Glutamatergic neuron (in vitro differentiated cells): Measurements from ENCODE around the gene DNMBP. TPM values are rescaled to one million over a fixed set of nuclear protein-coding genes. Genes with fewer than 3 reads are reported as not detected.

Experiments
- DNase-seq: peaks from one replicate; pipeline ENCODE4 v3.0.0; 2022
- H3K27ac Mint-ChIP-seq: one replicate; pipeline ENCODE4 v1.8.0; 2020; ENCODE audit warnings: mild to moderate bottlenecking, mixed read lengths, inconsistent platforms; ENCODE audit not compliant: unreplicated experiment
- H3K27me3 Mint-ChIP-seq: one replicate; pipeline ENCODE4 v1.8.0; 2020; ENCODE audit warnings: mild to moderate bottlenecking, moderate library complexity, mixed read lengths, inconsistent platforms; ENCODE audit not compliant: unreplicated experiment
- H3K36me3 Mint-ChIP-seq: one replicate; pipeline ENCODE4 v1.8.0; 2020; ENCODE audit warnings: mild to moderate bottlenecking, mixed read lengths, inconsistent platforms; ENCODE audit not compliant: unreplicated experiment
- H3K4me1 Mint-ChIP-seq: one replicate; pipeline ENCODE4 v1.8.0; 2020; ENCODE audit warnings: mild to moderate bottlenecking, low read depth, mixed read lengths, inconsistent platforms; ENCODE audit not compliant: unreplicated experiment
- H3K4me3 Mint-ChIP-seq: one replicate; pipeline ENCODE4 v1.8.0; 2020; ENCODE audit warnings: mild to moderate bottlenecking, mixed read lengths, inconsistent platforms; ENCODE audit not compliant: unreplicated experiment
- H3K9me3 Mint-ChIP-seq: one replicate; pipeline ENCODE4 v1.8.0; 2020; ENCODE audit warnings: mild to moderate bottlenecking, moderate library complexity, mixed read lengths, inconsistent platforms; ENCODE audit not compliant: unreplicated experiment
- total RNA-seq: library from RNA; stranded (reverse); fragmentation: NEBNext Ultra II Directional; extraction: Animal tissue kit (Norgen Biotek cat#: 25700); gene quantifications from one replicate; pipeline ENCODE4 v1.2.1, GENCODE V29; 2021; ENCODE audit not compliant: unreplicated experiment
- TF ChIP-seq, protein P1 (sequence below): fragments of 200-600 bp; sonication (generic); IDR thresholded peaks from one replicate; pipeline ENCODE4 v1.5.0; 2021; ENCODE audit not compliant: partially characterized antibody, unreplicated experiment

Gene DNMBP
- total RNA-seq, 1 donor from 2014 or later, result 9.5 TPM

DNA sequence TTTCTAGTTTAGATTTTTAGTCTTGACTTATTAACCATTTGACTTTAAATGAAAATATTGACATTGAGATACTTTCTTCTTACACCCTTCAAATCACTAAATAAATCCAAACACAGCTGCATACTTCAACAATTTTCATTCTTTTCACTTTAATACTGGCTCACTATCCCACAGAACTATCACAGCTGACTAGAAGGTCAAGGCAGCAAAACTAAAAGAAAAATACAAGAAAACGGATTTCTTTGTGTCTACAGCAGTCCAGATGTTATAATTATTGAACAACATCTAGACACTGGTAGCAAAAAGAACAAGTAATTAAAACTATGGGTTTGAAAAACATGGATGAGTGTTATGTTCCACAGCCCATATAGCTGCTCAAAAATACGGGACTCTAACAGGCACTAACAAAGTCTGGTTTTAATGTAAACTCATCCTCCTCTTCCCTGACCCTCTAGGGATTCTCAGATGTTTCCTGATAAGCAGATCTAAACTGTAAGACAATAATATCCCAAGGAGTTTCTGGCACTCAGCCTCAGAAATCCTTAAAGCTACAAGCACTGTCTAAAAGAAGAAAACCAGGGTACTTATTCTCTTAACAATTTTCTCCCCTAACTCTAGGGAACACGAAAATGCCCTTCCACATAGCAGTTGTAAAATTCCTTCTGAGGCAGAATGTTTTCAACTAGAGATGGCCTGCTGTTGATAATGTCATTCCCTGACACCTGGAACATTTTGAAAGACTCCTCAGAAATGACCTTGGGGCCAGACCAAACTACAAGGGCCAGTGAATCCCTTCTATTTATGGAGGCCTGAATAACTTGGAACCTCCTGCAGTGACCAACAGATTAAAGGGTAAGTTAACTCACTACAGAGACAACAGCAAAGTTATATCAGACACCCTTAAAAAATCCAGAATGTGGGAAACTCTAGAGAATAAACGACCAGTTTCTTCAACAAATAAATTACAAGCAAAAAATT, 12.8 kb downstream of the DNMBP start:
- Mint-ChIP-seq H3K36me3 (no peaks in the 10 kb centered on the region), H3K4me1 (peaks cover 22% of the 10 kb centered on the region), H3K9me3 (peaks cover 2% of the 10 kb centered on the region), H3K27me3 (peaks cover 2% of the 10 kb centered on the region), H3K27ac (no peak overlapping the region), H3K4me3 (no peak overlapping the region)
- TF ChIP-seq, protein P1, sequence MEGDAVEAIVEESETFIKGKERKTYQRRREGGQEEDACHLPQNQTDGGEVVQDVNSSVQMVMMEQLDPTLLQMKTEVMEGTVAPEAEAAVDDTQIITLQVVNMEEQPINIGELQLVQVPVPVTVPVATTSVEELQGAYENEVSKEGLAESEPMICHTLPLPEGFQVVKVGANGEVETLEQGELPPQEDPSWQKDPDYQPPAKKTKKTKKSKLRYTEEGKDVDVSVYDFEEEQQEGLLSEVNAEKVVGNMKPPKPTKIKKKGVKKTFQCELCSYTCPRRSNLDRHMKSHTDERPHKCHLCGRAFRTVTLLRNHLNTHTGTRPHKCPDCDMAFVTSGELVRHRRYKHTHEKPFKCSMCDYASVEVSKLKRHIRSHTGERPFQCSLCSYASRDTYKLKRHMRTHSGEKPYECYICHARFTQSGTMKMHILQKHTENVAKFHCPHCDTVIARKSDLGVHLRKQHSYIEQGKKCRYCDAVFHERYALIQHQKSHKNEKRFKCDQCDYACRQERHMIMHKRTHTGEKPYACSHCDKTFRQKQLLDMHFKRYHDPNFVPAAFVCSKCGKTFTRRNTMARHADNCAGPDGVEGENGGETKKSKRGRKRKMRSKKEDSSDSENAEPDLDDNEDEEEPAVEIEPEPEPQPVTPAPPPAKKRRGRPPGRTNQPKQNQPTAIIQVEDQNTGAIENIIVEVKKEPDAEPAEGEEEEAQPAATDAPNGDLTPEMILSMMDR, result no peak
- DNase-seq, result no peak

DNA sequence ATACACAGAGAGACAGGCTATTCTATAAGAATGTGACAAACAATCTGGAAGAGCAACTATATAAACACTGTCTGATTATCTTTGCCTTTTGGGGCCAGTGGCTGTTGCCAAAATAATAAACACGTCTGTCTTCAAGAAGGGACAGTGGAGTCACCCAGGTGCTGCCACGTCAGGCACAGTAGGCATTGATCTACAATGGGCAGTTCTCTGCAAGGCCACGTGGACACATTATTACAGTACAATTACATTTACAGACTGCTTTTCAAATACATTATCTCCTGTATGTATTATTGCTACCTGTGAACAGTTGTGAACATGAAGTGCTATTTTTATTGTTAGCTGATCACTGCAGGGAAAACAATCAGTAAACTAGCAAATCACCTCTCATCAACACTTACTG, 14.0 kb downstream of the DNMBP start:
- peaks cover 2% of the 10 kb centered on the region for H3K27me3 Mint-ChIP-seq
- H3K36me3 Mint-ChIP-seq, result no peaks in the 10 kb centered on the region
- H3K4me3 Mint-ChIP-seq, result no peak overlapping the region
- H3K9me3 Mint-ChIP-seq, result peaks cover 2% of the 10 kb centered on the region
- peaks cover 22% of the 10 kb centered on the region for H3K4me1 Mint-ChIP-seq
- no peak overlapping the region for H3K27ac Mint-ChIP-seq
- DNase-seq, result no peak
- TF ChIP-seq, protein P1, result no peak

DNA sequence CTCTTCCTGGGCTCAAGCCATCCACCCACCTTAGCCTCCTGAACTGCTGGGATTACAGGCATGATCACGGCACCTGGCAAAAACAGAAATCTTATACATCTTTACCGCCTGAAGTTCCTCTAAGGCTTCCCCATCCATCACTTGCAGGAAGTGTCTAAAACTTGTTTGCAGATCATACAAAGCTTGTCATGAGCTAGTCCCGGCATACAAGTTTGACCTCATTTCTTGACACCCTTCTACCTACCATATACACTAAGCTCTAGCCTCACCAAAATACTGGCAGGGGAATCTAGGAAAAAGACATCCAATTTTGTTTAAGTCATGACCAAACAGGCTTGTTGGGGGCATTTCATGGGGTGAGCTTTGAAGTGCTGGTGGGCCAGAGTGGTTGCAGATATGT, 14.5 kb downstream of the DNMBP start:
- H3K36me3 Mint-ChIP-seq, result no peaks in the 10 kb centered on the region
- DNase-seq, result no peak
- H3K4me3 Mint-ChIP-seq, result no peak overlapping the region
- no peak overlapping the region for H3K27ac Mint-ChIP-seq
- H3K9me3 Mint-ChIP-seq, result peaks cover 2% of the 10 kb centered on the region
- H3K4me1 Mint-ChIP-seq, result peaks cover 22% of the 10 kb centered on the region
- TF ChIP-seq, protein P1, result no peak
- peaks cover 2% of the 10 kb centered on the region for H3K27me3 Mint-ChIP-seq

DNA sequence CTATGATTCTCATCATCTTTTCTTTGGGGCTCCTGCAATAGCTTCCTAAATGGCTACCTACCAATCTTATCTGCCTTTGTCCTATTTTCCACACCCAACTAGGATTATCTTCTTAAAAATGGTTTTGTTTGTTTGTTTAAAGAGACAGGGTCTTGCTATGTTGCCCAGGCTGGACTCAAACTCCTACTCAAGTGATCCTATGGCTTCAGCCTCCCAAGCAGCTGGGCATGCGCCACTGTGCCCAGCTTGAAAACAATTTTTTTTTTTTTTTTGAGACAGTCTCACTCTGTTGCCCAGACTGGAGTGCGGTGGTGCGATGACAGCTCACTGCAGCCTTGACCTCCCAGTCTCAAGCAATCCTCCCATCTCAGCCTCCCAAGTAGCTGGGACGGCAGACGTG, 14.9 kb downstream of the DNMBP start:
- no peak overlapping the region for H3K4me3 Mint-ChIP-seq
- TF ChIP-seq, protein P1, result no peak
- no peak overlapping the region for H3K27ac Mint-ChIP-seq
- peaks cover 2% of the 10 kb centered on the region for H3K27me3 Mint-ChIP-seq
- H3K4me1 Mint-ChIP-seq, result peaks cover 20% of the 10 kb centered on the region
- DNase-seq, result no peak
- H3K36me3 Mint-ChIP-seq, result no peaks in the 10 kb centered on the region
- peaks cover 2% of the 10 kb centered on the region for H3K9me3 Mint-ChIP-seq
